CD4-positive, alpha-beta T cell (primary cell): Measurements from ENCODE around the gene UQCC2. TPM values are rescaled to one million over a fixed set of nuclear protein-coding genes. Genes with fewer than 3 reads are reported as not detected.

ENCODE experiments used
- ATAC-seq: fragments of 200-7000 bp; cut with Tn5 transposase; one replicate; pipeline ENCODE4 v1.10.0; 2022; ENCODE audit warnings: mild to moderate bottlenecking; ENCODE audit not compliant: poor library complexity
- CTCF ChIA-PET: fragments of 350-600 bp; sonication (Branson Sonifier 250); formaldehyde crosslinking; loops from one replicate; lab custom pipeline; 2021; ENCODE audit warnings: antibody characterized with exemption, inconsistent platforms; lab: Charles Lee
- POLR2A ChIA-PET: fragments of 350-600 bp; sonication (Branson Sonifier 250); formaldehyde crosslinking; loops from one replicate; lab custom pipeline; 2021; ENCODE audit warnings: antibody characterized with exemption, inconsistent platforms; lab: Charles Lee
- DNase-seq, 14 experiments: peaks; one replicate each; pipeline ENCODE4 v3.0.0-alpha.2; 2013 to 2020; ENCODE audit warnings: mixed read lengths in 2 of 14
- H3K27ac ChIP-seq, 2 donors: one replicate each; pipeline versions ENCODE4 v1.5.1 to v1.7.0; 2013; ENCODE audit warnings: low read length in 2 of 2, low read depth in 1 of 2, mild to moderate bottlenecking in 1 of 2
- H3K27me3 ChIP-seq, 2 experiments: 1 replicate in 1 of 2; 2 replicates in 1 of 2; pipeline versions ENCODE4 v1.6.1 to v1.7.0; 2013; ENCODE audit warnings: low read length in 2 of 2, control low read depth in 1 of 2, mild to moderate bottlenecking in 1 of 2, moderate library complexity in 1 of 2; ENCODE audit not compliant: insufficient read depth in 2 of 2, control insufficient read depth in 1 of 2
- H3K36me3 ChIP-seq: one replicate; pipeline ENCODE4 v1.6.1; 2013; ENCODE audit warnings: low read length, control low read depth; ENCODE audit not compliant: insufficient read depth
- H3K4me1 ChIP-seq: one replicate; pipeline ENCODE4 v1.6.1; 2013; ENCODE audit warnings: low read length, control low read depth; ENCODE audit not compliant: insufficient read depth
- H3K4me3 ChIP-seq: one replicate; pipeline ENCODE4 v1.5.1; 2013; ENCODE audit warnings: mild to moderate bottlenecking, low read length, moderate library complexity
- H3K9me3 ChIP-seq, 2 experiments: 1 replicate in 1 of 2; 2 replicates in 1 of 2; pipeline versions ENCODE4 v1.6.1 to v1.7.0; 2013; ENCODE audit warnings: low read length in 2 of 2, mild to moderate bottlenecking in 2 of 2, control low read depth in 1 of 2, moderate library complexity in 1 of 2; ENCODE audit not compliant: control insufficient read depth in 1 of 2, insufficient read depth in 1 of 2
- H3K27ac Mint-ChIP-seq: one replicate; pipeline ENCODE4 v1.8.0; 2020; ENCODE audit warnings: mixed read lengths
- H3K27me3 Mint-ChIP-seq: one replicate; pipeline ENCODE4 v1.8.0; 2021; ENCODE audit warnings: mixed read lengths
- H3K36me3 Mint-ChIP-seq: one replicate; pipeline ENCODE4 v1.8.0; 2021; ENCODE audit warnings: low read depth, mixed read lengths
- H3K4me1 Mint-ChIP-seq: one replicate; pipeline ENCODE4 v1.8.0; 2021; ENCODE audit warnings: low read depth, mixed read lengths
- H3K4me3 Mint-ChIP-seq: one replicate; pipeline ENCODE4 v1.8.0; 2020; ENCODE audit warnings: mild to moderate bottlenecking, mixed read lengths
- H3K9me3 Mint-ChIP-seq: one replicate; pipeline ENCODE4 v1.8.0; 2020; ENCODE audit warnings: mixed read lengths
- intact Hi-C, 2 experiments: fragments of 100-400 bp; cut with DNase I in 1 of 2; cut with micrococcal nuclease in 1 of 2; formaldehyde crosslinking; loops; one replicate each; pipeline versions ENCODE4 v1.15.1 to v1.9.0; 2023 to 2025; cut with DNase I, micrococcal nuclease
- total RNA-seq, 174 experiments: library from RNA in 2 of 174; stranded (reverse) in 2 of 174; gene quantifications; one replicate each; pipeline ENCODE4 v1.2.3 and lab custom pipeline; 2021 to 2026
- TF ChIP-seq, protein P1 (sequence below): fragments of 200-600 bp; IDR thresholded peaks from one replicate; pipeline ENCODE4 v1.8.0; 2022; ENCODE audit warnings: antibody characterized with exemption, mild to moderate bottlenecking

UQCC2 gene
- total RNA-seq, 2 experiments from 2014 or later, result 8.7 to 9.3 TPM

DNA sequence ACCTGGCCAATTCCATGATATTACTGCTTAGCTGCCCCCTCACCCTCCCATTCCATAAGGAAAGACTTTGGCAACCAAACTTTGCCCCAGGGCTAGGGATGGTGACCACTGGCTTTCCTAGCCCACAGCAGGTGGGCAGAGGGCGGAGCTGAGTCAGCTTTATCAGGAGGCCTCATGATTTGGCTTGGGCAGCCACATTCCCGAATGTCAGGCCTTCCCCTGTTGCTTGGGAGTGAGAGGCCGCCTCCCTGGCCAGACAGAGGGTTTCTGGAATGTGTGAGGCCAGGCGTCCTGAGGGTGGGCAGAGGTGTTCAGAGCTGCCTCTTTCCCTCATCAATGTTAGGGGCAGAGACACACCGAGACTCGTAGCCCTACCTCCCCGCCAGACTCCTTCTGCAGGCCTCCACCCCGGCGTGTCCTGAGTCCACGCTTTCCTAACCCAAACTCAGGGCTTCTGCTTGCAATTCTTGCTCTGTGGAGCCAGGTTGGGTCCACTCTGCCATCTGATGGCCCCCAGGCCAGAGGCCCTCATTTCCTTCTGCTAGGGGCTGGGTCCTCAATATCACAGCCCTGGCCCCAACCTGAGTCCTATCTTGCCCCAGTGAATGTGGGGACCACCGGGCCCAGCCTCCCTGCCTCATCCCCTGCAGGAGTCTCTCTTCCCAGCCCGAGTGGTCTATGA, 19.3 kb downstream of the UQCC2 start:
- Mint-ChIP-seq H3K27me3 (no peaks in the 10 kb centered on the region), H3K36me3 (peaks cover 69% of the 10 kb centered on the region), H3K4me1 (peaks cover 62% of the 10 kb centered on the region), H3K4me3 (peak overlapping the region; percentile 5), H3K27ac (peak overlapping the region; percentile 97), H3K9me3 (no peaks in the 10 kb centered on the region)
- Histone ChIP-seq H3K27ac (peak overlapping the region; percentile 77 to 88), H3K27me3 (no peaks in the 10 kb centered on the region), H3K36me3 (peaks cover 76% of the 10 kb centered on the region), H3K4me3 (no peak overlapping the region), H3K4me1 (peaks cover 60% of the 10 kb centered on the region), H3K9me3 (no peaks in the 10 kb centered on the region)
- TF ChIP-seq, protein P1, sequence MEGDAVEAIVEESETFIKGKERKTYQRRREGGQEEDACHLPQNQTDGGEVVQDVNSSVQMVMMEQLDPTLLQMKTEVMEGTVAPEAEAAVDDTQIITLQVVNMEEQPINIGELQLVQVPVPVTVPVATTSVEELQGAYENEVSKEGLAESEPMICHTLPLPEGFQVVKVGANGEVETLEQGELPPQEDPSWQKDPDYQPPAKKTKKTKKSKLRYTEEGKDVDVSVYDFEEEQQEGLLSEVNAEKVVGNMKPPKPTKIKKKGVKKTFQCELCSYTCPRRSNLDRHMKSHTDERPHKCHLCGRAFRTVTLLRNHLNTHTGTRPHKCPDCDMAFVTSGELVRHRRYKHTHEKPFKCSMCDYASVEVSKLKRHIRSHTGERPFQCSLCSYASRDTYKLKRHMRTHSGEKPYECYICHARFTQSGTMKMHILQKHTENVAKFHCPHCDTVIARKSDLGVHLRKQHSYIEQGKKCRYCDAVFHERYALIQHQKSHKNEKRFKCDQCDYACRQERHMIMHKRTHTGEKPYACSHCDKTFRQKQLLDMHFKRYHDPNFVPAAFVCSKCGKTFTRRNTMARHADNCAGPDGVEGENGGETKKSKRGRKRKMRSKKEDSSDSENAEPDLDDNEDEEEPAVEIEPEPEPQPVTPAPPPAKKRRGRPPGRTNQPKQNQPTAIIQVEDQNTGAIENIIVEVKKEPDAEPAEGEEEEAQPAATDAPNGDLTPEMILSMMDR, result no peak
- intact Hi-C loops, result loop anchor here in 1 of 2 experiments (5.0 to 10.0 kb wide), 2 partner anchors 70 to 237 kb away; partner anchors contain the start of genes ITPR3 and ZBTB9
- DNase-seq (no peak), ATAC-seq (no peak)
- ChIA-PET CTCF (no interaction called here), POLR2A (interaction anchor here (1.4 to 2.9 kb wide), 2 partner anchors 23 to 71 kb away, joined by 6 to 20 read pairs; partner anchors contain the start of gene ITPR3)

DNA sequence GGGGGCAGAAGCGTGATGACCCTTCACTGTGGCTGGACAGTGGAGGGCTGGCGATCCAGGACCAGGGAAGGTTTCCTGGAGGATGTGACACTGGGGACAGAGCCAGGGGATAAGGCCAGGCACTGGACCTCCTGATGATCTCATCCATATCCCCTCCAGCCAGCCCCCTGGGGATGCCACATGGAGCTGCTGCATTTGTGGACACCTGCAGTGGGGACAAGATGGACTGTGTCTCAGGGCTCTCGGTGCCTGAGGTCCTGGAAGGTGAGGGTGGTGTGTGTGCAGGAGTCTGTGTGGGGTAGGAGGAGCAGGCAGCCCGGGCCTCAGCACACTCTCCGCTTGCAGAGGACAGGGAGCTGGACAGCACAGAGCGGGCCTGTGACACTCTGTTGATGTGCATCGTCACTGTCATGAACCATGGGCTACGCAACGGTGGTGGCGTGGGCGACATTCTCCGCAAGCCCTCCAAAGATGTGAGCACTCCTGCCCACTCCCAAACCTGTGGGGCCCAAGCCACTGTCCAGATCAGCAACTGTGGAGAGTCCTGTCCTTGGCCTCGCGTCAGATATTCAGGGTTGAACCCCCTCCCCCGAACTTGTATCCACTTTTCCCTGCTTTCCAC, 19.9 kb downstream of the UQCC2 start:
- intact Hi-C loops, result loop anchor here in 1 of 2 experiments (5.0 to 10.0 kb wide), 2 partner anchors 69 to 237 kb away; partner anchors contain the start of genes ITPR3 and ZBTB9
- POLR2A ChIA-PET, result no interaction called here
- peaks cover 82% of the 10 kb centered on the region for H3K36me3 ChIP-seq

DNA sequence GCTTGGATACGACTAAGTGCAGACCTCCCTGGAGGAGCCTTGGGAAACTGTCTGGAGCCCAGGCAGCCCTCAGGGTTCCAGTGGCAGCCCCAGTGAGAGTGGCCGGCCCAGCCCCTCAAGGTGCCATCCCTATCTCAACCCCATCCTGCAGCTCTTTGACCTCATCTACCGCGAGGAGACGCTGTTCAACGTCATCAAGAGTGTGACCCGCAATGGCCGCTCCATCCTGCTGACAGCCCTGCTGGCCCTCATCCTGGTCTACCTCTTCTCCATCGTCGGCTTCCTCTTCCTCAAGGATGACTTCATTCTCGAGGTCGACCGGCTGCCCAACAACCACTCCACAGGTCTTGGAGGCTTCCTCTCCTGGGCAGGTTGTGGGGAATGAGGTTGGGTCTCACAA, 20.7 kb downstream of the UQCC2 start:
- no peak overlapping the region for H3K4me3 Mint-ChIP-seq
- Histone ChIP-seq H3K36me3 (peaks cover 86% of the 10 kb centered on the region), H3K4me3 (no peak overlapping the region), H3K4me1 (peaks cover 45% of the 10 kb centered on the region), H3K27ac (no peak overlapping the region), H3K9me3 (no peaks in the 10 kb centered on the region), H3K27me3 (no peaks in the 10 kb centered on the region)
- POLR2A ChIA-PET, result no interaction called here
- DNase-seq (no peak), ATAC-seq (no peak)
- H3K4me1 Mint-ChIP-seq, result peaks cover 48% of the 10 kb centered on the region
- intact Hi-C loops, result loop anchor here in 1 of 2 experiments (5.0 to 10.0 kb wide), 2 partner anchors 68 to 236 kb away; partner anchors contain the start of genes ITPR3 and ZBTB9
- CTCF ChIA-PET, result no interaction called here
- H3K27me3 Mint-ChIP-seq, result no peaks in the 10 kb centered on the region
- peaks cover 77% of the 10 kb centered on the region for H3K36me3 Mint-ChIP-seq
- peak overlapping the region; percentile 97 for H3K27ac Mint-ChIP-seq
- H3K9me3 Mint-ChIP-seq, result no peaks in the 10 kb centered on the region
- TF ChIP-seq, protein P1, result no peak

More for the DNA sequence above, 19.9 kb downstream of the UQCC2 start:
- Histone ChIP-seq H3K27me3 (no peaks in the 10 kb centered on the region), H3K4me3 (no peak overlapping the region), H3K4me1 (peaks cover 53% of the 10 kb centered on the region), H3K27ac (peak overlapping the region; percentile 77 to 88), H3K9me3 (no peaks in the 10 kb centered on the region)
- Mint-ChIP-seq H3K9me3 (no peaks in the 10 kb centered on the region), H3K27ac (peak overlapping the region; percentile 97), H3K4me3 (peak overlapping the region; percentile 42), H3K27me3 (no peaks in the 10 kb centered on the region), H3K36me3 (peaks cover 72% of the 10 kb centered on the region), H3K4me1 (peaks cover 56% of the 10 kb centered on the region)
- DNase-seq (no peak), ATAC-seq (no peak)
- CTCF ChIA-PET, result no interaction called here
- TF ChIP-seq, protein P1, result no peak
